ENCODE measurements around the gene CPA5. TPM values are rescaled to one million over a fixed set of nuclear protein-coding genes. Genes with fewer than 3 reads are reported as not detected.

Gene CPA5
- total and polyA plus RNA-seq, 2 experiments from 2014 or later = not detected

GRCh38 chr7:130346177-130346905, 1.7 kb downstream of the CPA5 start:
- no peak overlapping the region for H3K4me3 ChIP-seq
- no peak for DNase-seq (ENCODE audit: low spot score)
- no peaks in the 10 kb centered on the region for H3F3A ChIP-seq (replicated peaks; ENCODE audit: low read depth)
- no peak for TF ChIP-seq ETS1 (IDR thresholded peaks at IDR 0.05)
- no peak for TF ChIP-seq NANOG (IDR thresholded peaks at IDR 0.05; ENCODE audit: borderline replicate concordance)
- no peak for TF ChIP-seq ZNF331 (CRISPR knock-in tag; IDR thresholded peaks at IDR 0.05; ENCODE audit: low read depth)
- no peak for TF ChIP-seq STAT1 (IDR thresholded peaks at IDR 0.05; ENCODE audit: unreplicated experiment)
- TF ChIP-seq EZH2 (IDR thresholded peaks at IDR 0.05; ENCODE audit: low read depth, unreplicated experiment) = no peak
- no peak for TF ChIP-seq JUNB (IDR thresholded peaks at IDR 0.05; ENCODE audit: unreplicated experiment)
- no peak for TF ChIP-seq POLR2AphosphoS5 (IDR thresholded peaks at IDR 0.05; ENCODE audit: low read depth)
- TF ChIP-seq, protein P1, sequence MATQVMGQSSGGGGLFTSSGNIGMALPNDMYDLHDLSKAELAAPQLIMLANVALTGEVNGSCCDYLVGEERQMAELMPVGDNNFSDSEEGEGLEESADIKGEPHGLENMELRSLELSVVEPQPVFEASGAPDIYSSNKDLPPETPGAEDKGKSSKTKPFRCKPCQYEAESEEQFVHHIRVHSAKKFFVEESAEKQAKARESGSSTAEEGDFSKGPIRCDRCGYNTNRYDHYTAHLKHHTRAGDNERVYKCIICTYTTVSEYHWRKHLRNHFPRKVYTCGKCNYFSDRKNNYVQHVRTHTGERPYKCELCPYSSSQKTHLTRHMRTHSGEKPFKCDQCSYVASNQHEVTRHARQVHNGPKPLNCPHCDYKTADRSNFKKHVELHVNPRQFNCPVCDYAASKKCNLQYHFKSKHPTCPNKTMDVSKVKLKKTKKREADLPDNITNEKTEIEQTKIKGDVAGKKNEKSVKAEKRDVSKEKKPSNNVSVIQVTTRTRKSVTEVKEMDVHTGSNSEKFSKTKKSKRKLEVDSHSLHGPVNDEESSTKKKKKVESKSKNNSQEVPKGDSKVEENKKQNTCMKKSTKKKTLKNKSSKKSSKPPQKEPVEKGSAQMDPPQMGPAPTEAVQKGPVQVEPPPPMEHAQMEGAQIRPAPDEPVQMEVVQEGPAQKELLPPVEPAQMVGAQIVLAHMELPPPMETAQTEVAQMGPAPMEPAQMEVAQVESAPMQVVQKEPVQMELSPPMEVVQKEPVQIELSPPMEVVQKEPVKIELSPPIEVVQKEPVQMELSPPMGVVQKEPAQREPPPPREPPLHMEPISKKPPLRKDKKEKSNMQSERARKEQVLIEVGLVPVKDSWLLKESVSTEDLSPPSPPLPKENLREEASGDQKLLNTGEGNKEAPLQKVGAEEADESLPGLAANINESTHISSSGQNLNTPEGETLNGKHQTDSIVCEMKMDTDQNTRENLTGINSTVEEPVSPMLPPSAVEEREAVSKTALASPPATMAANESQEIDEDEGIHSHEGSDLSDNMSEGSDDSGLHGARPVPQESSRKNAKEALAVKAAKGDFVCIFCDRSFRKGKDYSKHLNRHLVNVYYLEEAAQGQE (IDR thresholded peaks at IDR 0.05; ENCODE audit: unreplicated experiment) = no peak
- TF ChIP-seq ZNF114 (CRISPR knock-in tag; IDR thresholded peaks at IDR 0.05) = no peak
- TF ChIP-seq, protein P2, sequence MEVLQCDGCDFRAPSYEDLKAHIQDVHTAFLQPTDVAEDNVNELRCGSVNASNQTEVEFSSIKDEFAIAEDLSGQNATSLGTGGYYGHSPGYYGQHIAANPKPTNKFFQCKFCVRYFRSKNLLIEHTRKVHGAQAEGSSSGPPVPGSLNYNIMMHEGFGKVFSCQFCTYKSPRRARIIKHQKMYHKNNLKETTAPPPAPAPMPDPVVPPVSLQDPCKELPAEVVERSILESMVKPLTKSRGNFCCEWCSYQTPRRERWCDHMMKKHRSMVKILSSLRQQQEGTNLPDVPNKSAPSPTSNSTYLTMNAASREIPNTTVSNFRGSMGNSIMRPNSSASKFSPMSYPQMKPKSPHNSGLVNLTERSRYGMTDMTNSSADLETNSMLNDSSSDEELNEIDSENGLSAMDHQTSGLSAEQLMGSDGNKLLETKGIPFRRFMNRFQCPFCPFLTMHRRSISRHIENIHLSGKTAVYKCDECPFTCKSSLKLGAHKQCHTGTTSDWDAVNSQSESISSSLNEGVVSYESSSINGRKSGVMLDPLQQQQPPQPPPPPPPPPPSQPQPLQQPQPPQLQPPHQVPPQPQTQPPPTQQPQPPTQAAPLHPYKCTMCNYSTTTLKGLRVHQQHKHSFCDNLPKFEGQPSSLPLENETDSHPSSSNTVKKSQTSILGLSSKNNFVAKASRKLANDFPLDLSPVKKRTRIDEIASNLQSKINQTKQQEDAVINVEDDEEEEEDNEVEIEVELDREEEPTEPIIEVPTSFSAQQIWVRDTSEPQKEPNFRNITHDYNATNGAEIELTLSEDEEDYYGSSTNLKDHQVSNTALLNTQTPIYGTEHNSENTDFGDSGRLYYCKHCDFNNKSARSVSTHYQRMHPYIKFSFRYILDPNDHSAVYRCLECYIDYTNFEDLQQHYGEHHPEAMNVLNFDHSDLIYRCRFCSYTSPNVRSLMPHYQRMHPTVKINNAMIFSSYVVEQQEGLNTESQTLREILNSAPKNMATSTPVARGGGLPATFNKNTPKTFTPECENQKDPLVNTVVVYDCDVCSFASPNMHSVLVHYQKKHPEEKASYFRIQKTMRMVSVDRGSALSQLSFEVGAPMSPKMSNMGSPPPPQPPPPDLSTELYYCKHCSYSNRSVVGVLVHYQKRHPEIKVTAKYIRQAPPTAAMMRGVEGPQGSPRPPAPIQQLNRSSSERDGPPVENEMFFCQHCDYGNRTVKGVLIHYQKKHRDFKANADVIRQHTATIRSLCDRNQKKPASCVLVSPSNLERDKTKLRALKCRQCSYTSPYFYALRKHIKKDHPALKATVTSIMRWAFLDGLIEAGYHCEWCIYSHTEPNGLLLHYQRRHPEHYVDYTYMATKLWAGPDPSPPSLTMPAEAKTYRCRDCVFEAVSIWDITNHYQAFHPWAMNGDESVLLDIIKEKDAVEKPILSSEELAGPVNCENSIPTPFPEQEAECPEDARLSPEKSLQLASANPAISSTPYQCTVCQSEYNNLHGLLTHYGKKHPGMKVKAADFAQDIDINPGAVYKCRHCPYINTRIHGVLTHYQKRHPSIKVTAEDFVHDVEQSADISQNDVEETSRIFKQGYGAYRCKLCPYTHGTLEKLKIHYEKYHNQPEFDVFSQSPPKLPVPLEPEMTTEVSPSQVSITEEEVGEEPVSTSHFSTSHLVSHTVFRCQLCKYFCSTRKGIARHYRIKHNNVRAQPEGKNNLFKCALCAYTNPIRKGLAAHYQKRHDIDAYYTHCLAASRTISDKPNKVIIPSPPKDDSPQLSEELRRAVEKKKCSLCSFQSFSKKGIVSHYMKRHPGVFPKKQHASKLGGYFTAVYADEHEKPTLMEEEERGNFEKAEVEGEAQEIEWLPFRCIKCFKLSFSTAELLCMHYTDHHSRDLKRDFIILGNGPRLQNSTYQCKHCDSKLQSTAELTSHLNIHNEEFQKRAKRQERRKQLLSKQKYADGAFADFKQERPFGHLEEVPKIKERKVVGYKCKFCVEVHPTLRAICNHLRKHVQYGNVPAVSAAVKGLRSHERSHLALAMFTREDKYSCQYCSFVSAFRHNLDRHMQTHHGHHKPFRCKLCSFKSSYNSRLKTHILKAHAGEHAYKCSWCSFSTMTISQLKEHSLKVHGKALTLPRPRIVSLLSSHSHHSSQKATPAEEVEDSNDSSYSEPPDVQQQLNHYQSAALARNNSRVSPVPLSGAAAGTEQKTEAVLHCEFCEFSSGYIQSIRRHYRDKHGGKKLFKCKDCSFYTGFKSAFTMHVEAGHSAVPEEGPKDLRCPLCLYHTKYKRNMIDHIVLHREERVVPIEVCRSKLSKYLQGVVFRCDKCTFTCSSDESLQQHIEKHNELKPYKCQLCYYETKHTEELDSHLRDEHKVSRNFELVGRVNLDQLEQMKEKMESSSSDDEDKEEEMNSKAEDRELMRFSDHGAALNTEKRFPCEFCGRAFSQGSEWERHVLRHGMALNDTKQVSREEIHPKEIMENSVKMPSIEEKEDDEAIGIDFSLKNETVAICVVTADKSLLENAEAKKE (CRISPR knock-in tag; IDR thresholded peaks at IDR 0.05) = no peak
- TF ChIP-seq EZH2phosphoT487 (IDR thresholded peaks at IDR 0.05; ENCODE audit: unreplicated experiment) = no peak
- TF ChIP-seq CREB1 (CRISPR knock-in tag; IDR thresholded peaks at IDR 0.05; ENCODE audit: low read depth) = no peak
- no peak for TF ChIP-seq CTCF (conservative IDR thresholded peaks at IDR 0.05; ENCODE audit: low read depth in 2 of 2)
- H3K4me1 Mint-ChIP-seq = peaks cover 25% of the 10 kb centered on the region
- no peak for ATAC-seq
- H3K27ac ChIP-seq (ENCODE audit: low read depth) = no peak overlapping the region
- no peak overlapping the region for H3K4me3 Mint-ChIP-seq
- H3K9me2 ChIP-seq (ENCODE audit: insufficient read depth) = peaks cover 3% of the 10 kb centered on the region; the same call in 1 of the 2 replicates
- no peaks in the 10 kb centered on the region for H4K20me1 ChIP-seq (replicated peaks; ENCODE audit: insufficient read depth)
- no peak overlapping the region for H3K27ac Mint-ChIP-seq
- peaks cover 17% of the 10 kb centered on the region for H3K27me3 Mint-ChIP-seq (ENCODE audit: insufficient read depth, low read depth, poor library complexity)
- H3K9me3 Mint-ChIP-seq = 0 out of 3 replicates have a peak, but pooled peaks cover 3% of the 10 kb centered on the region
- peaks cover 16% of the 10 kb centered on the region for H3K4me1 ChIP-seq (ENCODE audit: insufficient read depth)
- H3K36me3 ChIP-seq (ENCODE audit: insufficient read depth) = no peaks in the 10 kb centered on the region
- H3K27me3 ChIP-seq (ENCODE audit: insufficient read depth) = no peaks in the 10 kb centered on the region
- H2AFZ ChIP-seq = no peak overlapping the region
- H3K36me3 Mint-ChIP-seq (ENCODE audit: low read depth) = no peaks in the 10 kb centered on the region; the same call in 2 of the 3 replicates
- H3K4me2 ChIP-seq = no peak overlapping the region
- no peaks in the 10 kb centered on the region for H3K79me2 ChIP-seq (replicated peaks; ENCODE audit: insufficient read depth)

Measured in GM23338 (cell line).